Smooth muscle cell (in vitro differentiated cells): ENCODE measurements around the gene AUTS2. TPM values are rescaled to one million over a fixed set of nuclear protein-coding genes. Genes with fewer than 3 reads are reported as not detected.

Source experiments
- DNase-seq: peaks from one replicate; lab custom pipeline; 2025; ENCODE audit not compliant: unreplicated experiment; lab: John Stamatoyannopoulos, UW
- H2AFZ ChIP-seq: fragments of 200-600 bp; sonication (generic); 2 replicates; pipeline ENCODE4 v1.6.0; 2016; ENCODE audit warnings: antibody characterized with exemption, low read depth, mild to moderate bottlenecking
- H3F3A ChIP-seq: fragments of 200-600 bp; sonication (generic); 2 replicates; pipeline ENCODE4 v1.6.0; 2017; ENCODE audit warnings: antibody characterized with exemption, low read depth
- H3K27ac ChIP-seq: fragments of 200-600 bp; sonication (generic); 2 replicates; pipeline ENCODE4 v1.5.1; 2016; ENCODE audit warnings: low read depth, mild to moderate bottlenecking
- H3K27me3 ChIP-seq: fragments of 200-600 bp; sonication (generic); 2 replicates; pipeline ENCODE4 v1.6.1; 2016; ENCODE audit warnings: low read depth, mild to moderate bottlenecking
- H3K36me3 ChIP-seq: fragments of 200-600 bp; sonication (generic); 2 replicates; pipeline ENCODE4 v1.5.1; 2016; ENCODE audit warnings: low read depth
- H3K4me1 ChIP-seq: fragments of 200-600 bp; sonication (generic); 2 replicates; pipeline ENCODE4 v1.5.1; 2016; ENCODE audit warnings: low read depth
- H3K4me2 ChIP-seq: fragments of 200-600 bp; sonication (generic); 2 replicates; pipeline ENCODE4 v1.6.0; 2016; ENCODE audit warnings: mild to moderate bottlenecking
- H3K4me3 ChIP-seq: fragments of 200-600 bp; sonication (generic); 2 replicates; pipeline ENCODE4 v1.5.1; 2016; ENCODE audit warnings: mild to moderate bottlenecking
- H3K79me2 ChIP-seq: fragments of 200-600 bp; sonication (generic); 2 replicates; pipeline ENCODE4 v1.6.0; 2016; ENCODE audit warnings: low read depth, mild to moderate bottlenecking
- H3K9ac ChIP-seq: fragments of 200-600 bp; sonication (generic); 2 replicates; pipeline ENCODE4 v1.6.0; 2016; ENCODE audit warnings: low read depth
- H3K9me3 ChIP-seq: fragments of 200-600 bp; sonication (generic); replicated peaks from 2 replicates; pipeline ENCODE4 v1.5.1; 2016; ENCODE audit warnings: low read depth
- H4K20me1 ChIP-seq: fragments of 200-600 bp; sonication (generic); 2 replicates; pipeline ENCODE4 v1.6.0; 2016; ENCODE audit warnings: low read depth
- CTCF ChIP-seq: fragments of 200-600 bp; sonication (generic); IDR thresholded peaks from 2 replicates; pipeline ENCODE4 v1.5.1; 2017; ENCODE audit warnings: borderline replicate concordance, mild to moderate bottlenecking, antibody characterized with exemption; ENCODE audit not compliant: insufficient read depth, poor library complexity, severe bottlenecking
- WGBS: methylation state at CpG from one replicate; pipeline ENCODE4 v1.1.7; 2016; ENCODE audit warnings: low lambda C conversion rate; 5-methylcytosine and 5-hydroxymethylcytosine counted together
- polyA plus RNA-seq: library from polyadenylated mRNA; unstranded; fragments of >200 nt; fragmentation: Nextera tagmentation; extraction: Ambion mirVana; gene quantifications from 2 replicates; pipeline ENCODE4 v1.2.1, GENCODE V29; 2016
- total RNA-seq: library from RNA; depleted of rRNA; stranded (reverse); fragments of >200 nt; gene quantifications from 2 replicates; pipeline ENCODE4 v1.2.3, GENCODE V29; 2014

AUTS2 gene
- total and polyA plus RNA-seq, 2 experiments from 2014 or later: 6.5 to 8.6 TPM

DNA sequence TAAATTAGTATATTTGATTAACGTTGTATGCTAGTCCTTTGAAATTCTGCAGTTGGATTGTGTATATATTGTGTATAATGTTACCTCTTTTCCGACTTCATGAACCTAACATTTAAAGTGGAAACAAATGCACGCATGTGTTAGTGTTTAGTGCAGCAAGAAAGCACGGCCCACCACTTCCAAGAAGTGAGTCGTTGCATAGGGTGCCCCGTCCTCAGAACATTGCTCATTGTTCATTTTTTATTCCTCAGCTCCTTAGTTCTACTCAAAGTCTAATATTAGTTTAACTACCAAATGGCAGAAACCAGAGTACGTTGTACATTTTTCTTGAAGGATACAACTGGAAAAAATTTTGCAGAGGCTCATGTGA is 407.6 kb downstream of the AUTS2 start:
- DNase-seq: no peak
- TF ChIP-seq CTCF: no peak
- no peak overlapping the region for H3K27ac ChIP-seq
- H3F3A ChIP-seq: no peaks in the 10 kb centered on the region
- peaks cover 3% of the 10 kb centered on the region for H3K27me3 ChIP-seq
- no peak overlapping the region for H3K4me2 ChIP-seq
- no peaks in the 10 kb centered on the region for H3K36me3 ChIP-seq
- H3K9me3 ChIP-seq: no peaks in the 10 kb centered on the region
- H2AFZ ChIP-seq: no peak overlapping the region
- no peaks in the 10 kb centered on the region for H3K4me1 ChIP-seq
- no peak overlapping the region for H3K9ac ChIP-seq
- peaks cover 3% of the 10 kb centered on the region for H4K20me1 ChIP-seq
- WGBS: 88% methylated on average over 7 of the region's 7 CpGs
- H3K4me3 ChIP-seq: no peak overlapping the region
- H3K79me2 ChIP-seq: no peaks in the 10 kb centered on the region

- DNase-seq: no peak
- Histone ChIP-seq H4K20me1 (no peaks in the 10 kb centered on the region), H3K27ac (no peak overlapping the region), H3K4me2 (no peak overlapping the region), H3K79me2 (no peaks in the 10 kb centered on the region), H3F3A (no peaks in the 10 kb centered on the region), H3K4me1 (no peaks in the 10 kb centered on the region), H3K4me3 (no peak overlapping the region), H3K27me3 (peaks cover 4% of the 10 kb centered on the region), H3K36me3 (no peaks in the 10 kb centered on the region), H2AFZ (no peak overlapping the region), H3K9ac (no peak overlapping the region), H3K9me3 (no peaks in the 10 kb centered on the region)
- WGBS: 53% methylated on average over 9 of the region's 9 CpGs
- TF ChIP-seq CTCF: no peak
Measured at GRCh38 chr7:70006261-70006920, 408.1 kb downstream of the AUTS2 start.

DNA sequence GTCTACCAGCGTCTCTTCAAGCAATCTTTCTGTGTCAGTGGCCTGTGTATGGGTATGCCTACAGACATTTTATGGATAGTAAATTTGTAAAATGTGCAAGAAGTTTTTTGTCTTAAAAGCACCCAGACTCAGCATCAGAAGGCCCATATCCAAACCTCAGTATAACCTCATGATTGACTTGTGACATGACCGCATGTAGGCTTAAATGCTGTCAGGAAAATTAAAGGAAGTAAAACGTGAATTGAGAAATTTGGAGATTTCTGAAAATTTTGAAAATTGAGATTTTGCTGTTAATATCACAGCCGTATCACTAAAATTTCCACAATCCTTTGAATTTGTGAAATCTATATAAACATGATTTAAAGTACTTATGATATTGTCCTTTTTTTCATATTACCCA is 410.2 kb downstream of the AUTS2 start:
- no peak for TF ChIP-seq CTCF
- WGBS: 92% methylated on average over 4 of the region's 4 CpGs
- no peak overlapping the region for H3K9ac ChIP-seq
- no peak overlapping the region for H3K4me3 ChIP-seq
- H3K36me3 ChIP-seq: no peaks in the 10 kb centered on the region
- H3F3A ChIP-seq: no peaks in the 10 kb centered on the region
- no peaks in the 10 kb centered on the region for H4K20me1 ChIP-seq
- no peaks in the 10 kb centered on the region for H3K9me3 ChIP-seq
- no peaks in the 10 kb centered on the region for H3K79me2 ChIP-seq
- no peak overlapping the region for H3K4me2 ChIP-seq
- H2AFZ ChIP-seq: no peak overlapping the region
- DNase-seq: no peak
- no peak overlapping the region for H3K27ac ChIP-seq
- H3K4me1 ChIP-seq: no peaks in the 10 kb centered on the region
- peaks cover 11% of the 10 kb centered on the region for H3K27me3 ChIP-seq
